H9 (cell line): Measurements from ENCODE around the gene FAR1. TPM values are rescaled to one million over a fixed set of nuclear protein-coding genes. Genes with fewer than 3 reads are reported as not detected.

Source experiments
- DNase-seq: peaks from one replicate; pipeline ENCODE4 v3.0.0-alpha.2; 2017
- H2AFZ ChIP-seq: one replicate; pipeline ENCODE4 v1.6.1; 2013; ENCODE audit warnings: mild to moderate bottlenecking, low read length, control low read depth, moderate library complexity
- H2AK5ac ChIP-seq: 2 replicates; pipeline ENCODE4 v1.6.1; 2013; ENCODE audit warnings: low read length, control low read depth, mixed read lengths; ENCODE audit not compliant: insufficient read length
- H2BK120ac ChIP-seq: one replicate; pipeline ENCODE4 v1.6.1; 2013; ENCODE audit warnings: low read depth, mild to moderate bottlenecking, low read length, control low read depth, inconsistent platforms; ENCODE audit not compliant: poor library complexity, severe bottlenecking
- H2BK12ac ChIP-seq: 2 replicates; pipeline ENCODE4 v1.6.1; 2013; ENCODE audit warnings: low read length, control low read depth, mixed read lengths, low read depth; ENCODE audit not compliant: insufficient read length
- H2BK15ac ChIP-seq: 2 replicates; pipeline ENCODE4 v1.6.1; 2013; ENCODE audit warnings: low read depth, low read length, control low read depth
- H2BK20ac ChIP-seq: one replicate; pipeline ENCODE4 v1.6.1; 2013; ENCODE audit warnings: low read depth, mild to moderate bottlenecking, low read length, control low read depth, inconsistent platforms; ENCODE audit not compliant: poor library complexity, severe bottlenecking
- H2BK5ac ChIP-seq: 2 replicates; pipeline ENCODE4 v1.6.1; 2013; ENCODE audit warnings: low read length, control low read depth, mixed read lengths; ENCODE audit not compliant: insufficient read length
- H3K14ac ChIP-seq: 2 replicates; pipeline ENCODE4 v1.6.1; 2013; ENCODE audit warnings: low read length, control low read depth; ENCODE audit not compliant: insufficient read depth
- H3K18ac ChIP-seq: 2 replicates; pipeline ENCODE4 v1.6.1; 2013; ENCODE audit warnings: low read depth, mild to moderate bottlenecking, mixed read lengths, low read length, control low read depth; ENCODE audit not compliant: insufficient read length
- H3K23ac ChIP-seq: 2 replicates; pipeline ENCODE4 v1.6.1; 2013; ENCODE audit warnings: low read length, control low read depth, mixed read lengths, low read depth; ENCODE audit not compliant: insufficient read length
- H3K23me2 ChIP-seq: 2 replicates; pipeline ENCODE4 v1.6.1; 2013; ENCODE audit warnings: low read depth, mild to moderate bottlenecking, mixed read lengths, low read length, control low read depth; ENCODE audit not compliant: insufficient read length, poor library complexity, severe bottlenecking
- H3K27ac ChIP-seq: 2 replicates; pipeline ENCODE4 v1.5.1; 2013; ENCODE audit warnings: low read length, control low read depth, mixed read lengths, low read depth; ENCODE audit not compliant: insufficient read length
- H3K27me3 ChIP-seq: 2 replicates; pipeline ENCODE4 v1.6.1; 2013; ENCODE audit warnings: low read length, control low read depth, inconsistent platforms; ENCODE audit not compliant: insufficient read depth
- H3K4ac ChIP-seq: 2 replicates; pipeline ENCODE4 v1.6.1; 2013; ENCODE audit warnings: low read depth, mild to moderate bottlenecking, control low read depth, inconsistent platforms, low read length, moderate library complexity
- H3K4me1 ChIP-seq: 2 replicates; pipeline ENCODE4 v1.6.1; 2013; ENCODE audit warnings: low read length, control low read depth, inconsistent platforms; ENCODE audit not compliant: insufficient read depth
- H3K4me2 ChIP-seq: 2 replicates; pipeline ENCODE4 v1.6.1; 2013; ENCODE audit warnings: low read length, control low read depth, mixed read lengths; ENCODE audit not compliant: insufficient read length, insufficient read depth
- H3K56ac ChIP-seq: 2 replicates; pipeline ENCODE4 v1.6.1; 2013; ENCODE audit warnings: low read depth, mild to moderate bottlenecking, mixed read lengths, low read length, control low read depth; ENCODE audit not compliant: insufficient read length
- H3K79me1 ChIP-seq: 2 replicates; pipeline ENCODE4 v1.6.1; 2013; ENCODE audit warnings: low read depth, mild to moderate bottlenecking, moderate library complexity, low read length, control low read depth, inconsistent platforms; ENCODE audit not compliant: insufficient read depth, poor library complexity, severe bottlenecking
- H3K79me2 ChIP-seq: 2 replicates; pipeline ENCODE4 v1.6.1; 2013; ENCODE audit warnings: low read length, control low read depth, inconsistent platforms; ENCODE audit not compliant: insufficient read depth
- H3K9ac ChIP-seq: 2 replicates; pipeline ENCODE4 v1.6.1; 2013; ENCODE audit warnings: low read length, control low read depth, mixed read lengths; ENCODE audit not compliant: insufficient read length; ENCODE audit errors: extremely low read depth
- H3K9me3 ChIP-seq: one replicate; pipeline ENCODE4 v1.6.1; 2013; ENCODE audit warnings: low read depth, low read length, inconsistent platforms; ENCODE audit not compliant: control insufficient read depth
- H3T11ph ChIP-seq: one replicate; pipeline ENCODE4 v1.6.1; 2013; ENCODE audit warnings: mild to moderate bottlenecking, low read length, control low read depth, inconsistent platforms
- H4K20me1 ChIP-seq: one replicate; pipeline ENCODE4 v1.6.1; 2013; ENCODE audit not compliant: control insufficient read depth, insufficient read length, insufficient read depth
- H4K5ac ChIP-seq: 2 replicates; pipeline ENCODE4 v1.6.1; 2013; ENCODE audit warnings: low read depth, mild to moderate bottlenecking, mixed read lengths, low read length, control low read depth; ENCODE audit not compliant: insufficient read length
- H4K8ac ChIP-seq: replicated peaks from 2 replicates; pipeline ENCODE4 v1.6.1; 2013; ENCODE audit warnings: low read length, control low read depth, mixed read lengths, low read depth; ENCODE audit not compliant: insufficient read length
- H4K91ac ChIP-seq: 2 replicates; pipeline ENCODE4 v1.6.1; 2013; ENCODE audit warnings: low read depth, mild to moderate bottlenecking, moderate library complexity, mixed read lengths, low read length, control low read depth; ENCODE audit not compliant: insufficient read length
- H3K27ac Mint-ChIP-seq, 3 experiments: 2 replicates in 2 of 3; 3 replicates in 1 of 3; pipeline ENCODE4 v1.8.0; 2020 to 2021; ENCODE audit warnings: mixed read lengths in 3 of 3, mild to moderate bottlenecking in 1 of 3, moderate library complexity in 1 of 3
- H3K27me3 Mint-ChIP-seq: 2 replicates; pipeline ENCODE4 v1.8.0; 2021; ENCODE audit warnings: low read depth, mild to moderate bottlenecking, moderate library complexity, mixed read lengths
- H3K36me3 Mint-ChIP-seq, 3 experiments: 2 replicates in 2 of 3; 3 replicates in 1 of 3; pipeline ENCODE4 v1.8.0; 2020 to 2021; ENCODE audit warnings: low read depth in 3 of 3, mixed read lengths in 3 of 3; ENCODE audit not compliant: insufficient read depth in 1 of 3
- H3K4me1 Mint-ChIP-seq, 2 experiments: 2 replicates each; pipeline ENCODE4 v1.8.0; 2020; ENCODE audit warnings: mixed read lengths in 2 of 2
- H3K4me3 Mint-ChIP-seq, 2 experiments: 2 replicates in 1 of 2; 3 replicates in 1 of 2; pipeline ENCODE4 v1.8.0; 2020 to 2021; ENCODE audit warnings: mild to moderate bottlenecking in 2 of 2, mixed read lengths in 2 of 2, moderate library complexity in 1 of 2
- H3K9me3 Mint-ChIP-seq, 2 experiments: 2 replicates in 1 of 2; 3 replicates in 1 of 2; pipeline ENCODE4 v1.8.0; 2020; ENCODE audit warnings: mild to moderate bottlenecking in 2 of 2, mixed read lengths in 2 of 2, moderate library complexity in 1 of 2
- WGBS: extraction: QIAGEN DNeasy Blood & Tissue Kit; methylation state at CpG from one replicate; pipeline ENCODE4 v1.1.7; 2013; ENCODE audit warnings: missing lambda C conversion rate, low lambda C conversion rate, mixed read lengths; ENCODE audit not compliant: insufficient read length; ENCODE audit errors: extremely low coverage; 5-methylcytosine and 5-hydroxymethylcytosine counted together
- total RNA-seq: library from RNA; stranded (reverse); gene quantifications from 2 replicates; pipeline ENCODE4 v1.2.1, GENCODE V29; 2021
- TF ChIP-seq, protein P1 (sequence below): fragments of 200-600 bp; sonication (generic); conservative IDR thresholded peaks from 3 replicates; pipeline ENCODE4 v1.8.0; 2021; ENCODE audit warnings: antibody characterized with exemption, mild to moderate bottlenecking

FAR1 gene
- total RNA-seq, 1 experiment from 2014 or later, result 72.5 TPM

DNA sequence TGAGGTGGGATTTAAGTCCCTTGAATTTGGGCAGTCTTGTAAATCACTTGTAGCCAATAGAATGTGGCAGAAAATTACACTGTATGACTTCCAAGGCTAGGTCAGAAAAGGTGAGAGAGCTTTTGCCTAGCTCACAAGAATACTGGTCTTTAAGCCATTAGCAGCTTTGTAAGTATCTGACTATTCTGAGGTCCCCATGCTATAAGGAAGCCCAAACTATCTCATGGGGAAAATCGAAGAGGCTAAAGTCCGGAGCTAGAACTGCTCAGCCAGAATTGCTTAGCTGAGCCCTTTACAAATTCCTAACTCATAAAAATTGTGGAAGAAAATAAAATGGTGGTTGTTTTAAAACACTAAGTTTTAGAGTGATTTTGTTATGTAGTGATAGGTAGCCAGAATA is 13.0 kb downstream of the FAR1 start:
- Histone ChIP-seq H4K91ac (no peak overlapping the region), H2AFZ (no peak overlapping the region), H3K4me2 (no peak overlapping the region), H2BK5ac (no peak overlapping the region), H2BK20ac (no peak overlapping the region), H3K27me3 (no peaks in the 10 kb centered on the region), H3K79me1 (peaks cover 3% of the 10 kb centered on the region), H4K8ac (no peak overlapping the region), H3K23ac (no peak overlapping the region), H2BK12ac (no peak overlapping the region), H3K18ac (no peak overlapping the region), H2BK15ac (no peak overlapping the region), H2BK120ac (no peak overlapping the region), H3K79me2 (peaks cover 36% of the 10 kb centered on the region; the same call in 1 of the 2 replicates), H2AK5ac (no peak overlapping the region), H3K56ac (no peak overlapping the region), H3T11ph (no peak overlapping the region), H3K4ac (no peak overlapping the region), H3K27ac (no peak overlapping the region), H3K9ac (no peak overlapping the region), H3K23me2 (no peaks in the 10 kb centered on the region), H3K9me3 (no peaks in the 10 kb centered on the region), H3K14ac (no peak overlapping the region), H4K20me1 (no peaks in the 10 kb centered on the region), H4K5ac (no peak overlapping the region), H3K4me1 (peaks cover 14% of the 10 kb centered on the region; the same call in 1 of the 2 replicates)
- TF ChIP-seq, protein P1, sequence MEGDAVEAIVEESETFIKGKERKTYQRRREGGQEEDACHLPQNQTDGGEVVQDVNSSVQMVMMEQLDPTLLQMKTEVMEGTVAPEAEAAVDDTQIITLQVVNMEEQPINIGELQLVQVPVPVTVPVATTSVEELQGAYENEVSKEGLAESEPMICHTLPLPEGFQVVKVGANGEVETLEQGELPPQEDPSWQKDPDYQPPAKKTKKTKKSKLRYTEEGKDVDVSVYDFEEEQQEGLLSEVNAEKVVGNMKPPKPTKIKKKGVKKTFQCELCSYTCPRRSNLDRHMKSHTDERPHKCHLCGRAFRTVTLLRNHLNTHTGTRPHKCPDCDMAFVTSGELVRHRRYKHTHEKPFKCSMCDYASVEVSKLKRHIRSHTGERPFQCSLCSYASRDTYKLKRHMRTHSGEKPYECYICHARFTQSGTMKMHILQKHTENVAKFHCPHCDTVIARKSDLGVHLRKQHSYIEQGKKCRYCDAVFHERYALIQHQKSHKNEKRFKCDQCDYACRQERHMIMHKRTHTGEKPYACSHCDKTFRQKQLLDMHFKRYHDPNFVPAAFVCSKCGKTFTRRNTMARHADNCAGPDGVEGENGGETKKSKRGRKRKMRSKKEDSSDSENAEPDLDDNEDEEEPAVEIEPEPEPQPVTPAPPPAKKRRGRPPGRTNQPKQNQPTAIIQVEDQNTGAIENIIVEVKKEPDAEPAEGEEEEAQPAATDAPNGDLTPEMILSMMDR, result no peak
- H3K4me3 Mint-ChIP-seq, result no peak overlapping the region
- H3K27ac Mint-ChIP-seq, result no peak overlapping the region
- no peak for DNase-seq
- peaks cover 0 to 3% (median 3%) of the 10 kb centered on the region in 3 experiments; a peak in 1 of 7 replicates for H3K36me3 Mint-ChIP-seq
- no peaks in the 10 kb centered on the region for H3K9me3 Mint-ChIP-seq
- no peaks in the 10 kb centered on the region for H3K27me3 Mint-ChIP-seq
- H3K4me1 Mint-ChIP-seq, result peaks cover 66 to 68% of the 10 kb centered on the region in 2 experiments
- WGBS, result no CpG with 5 or more reads among the region's 2 CpGs
